ENCODE results near the gene LHFPL5.

The LHFPL5 gene

DNA sequence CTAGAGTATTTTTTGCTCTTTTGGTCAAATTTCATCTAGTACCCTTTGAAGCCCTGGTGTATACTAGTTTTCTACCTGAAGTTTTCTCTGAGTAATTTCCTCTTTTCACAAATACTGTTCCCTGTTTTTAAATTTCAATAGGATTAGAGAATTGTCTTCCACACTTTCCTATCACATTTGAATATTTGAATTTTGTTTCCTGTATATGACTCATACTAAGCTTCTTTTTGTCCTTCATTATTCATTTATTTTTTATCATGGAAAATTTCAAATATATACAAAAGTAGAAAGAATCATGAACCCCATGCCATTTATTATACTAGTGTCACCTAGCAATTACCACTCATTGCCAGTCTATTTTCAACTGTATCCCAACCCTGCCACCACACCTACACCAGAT lies 52.7 kb downstream of the LHFPL5 start:
- DNase-seq = no peak

DNA sequence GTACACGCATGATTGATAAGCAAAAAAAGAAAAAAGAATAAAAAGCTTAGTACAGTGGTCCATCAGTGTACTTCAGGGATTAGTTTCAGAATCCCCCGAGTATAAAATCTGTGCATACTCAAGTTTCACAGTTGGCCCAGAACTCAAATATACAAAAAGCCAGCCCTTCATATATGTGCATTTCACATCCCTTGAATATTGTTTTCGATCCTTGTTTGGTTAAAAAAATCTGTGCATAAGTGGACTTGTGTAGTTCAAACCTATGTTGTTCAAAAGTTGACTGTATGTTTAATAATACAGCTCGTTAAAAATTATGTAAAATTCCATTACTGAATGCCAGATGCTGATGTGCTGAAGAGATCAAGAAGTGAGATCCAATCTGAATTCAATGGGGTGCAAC lies 54.2 kb downstream of the LHFPL5 start:
- DNase-seq = no peak

Data from activated CD8-positive, alpha-beta memory T cell treated with anti-CD3 and anti-CD28 coated beads for 24 hours (primary cell).